ENCODE measurements around the gene TMEM190. TPM values are rescaled to one million over a fixed set of nuclear protein-coding genes. Genes with fewer than 3 reads are reported as not detected.

The TMEM190 gene
- total RNA-seq, 1 experiment from 2014 or later = not detected

GRCh38 chr19:55406091-55406825 is 29.6 kb downstream of the TMEM190 start:
- DNase-seq (ENCODE audit: low read depth, low spot score) = no peak
- TF ChIP-seq, protein P1, sequence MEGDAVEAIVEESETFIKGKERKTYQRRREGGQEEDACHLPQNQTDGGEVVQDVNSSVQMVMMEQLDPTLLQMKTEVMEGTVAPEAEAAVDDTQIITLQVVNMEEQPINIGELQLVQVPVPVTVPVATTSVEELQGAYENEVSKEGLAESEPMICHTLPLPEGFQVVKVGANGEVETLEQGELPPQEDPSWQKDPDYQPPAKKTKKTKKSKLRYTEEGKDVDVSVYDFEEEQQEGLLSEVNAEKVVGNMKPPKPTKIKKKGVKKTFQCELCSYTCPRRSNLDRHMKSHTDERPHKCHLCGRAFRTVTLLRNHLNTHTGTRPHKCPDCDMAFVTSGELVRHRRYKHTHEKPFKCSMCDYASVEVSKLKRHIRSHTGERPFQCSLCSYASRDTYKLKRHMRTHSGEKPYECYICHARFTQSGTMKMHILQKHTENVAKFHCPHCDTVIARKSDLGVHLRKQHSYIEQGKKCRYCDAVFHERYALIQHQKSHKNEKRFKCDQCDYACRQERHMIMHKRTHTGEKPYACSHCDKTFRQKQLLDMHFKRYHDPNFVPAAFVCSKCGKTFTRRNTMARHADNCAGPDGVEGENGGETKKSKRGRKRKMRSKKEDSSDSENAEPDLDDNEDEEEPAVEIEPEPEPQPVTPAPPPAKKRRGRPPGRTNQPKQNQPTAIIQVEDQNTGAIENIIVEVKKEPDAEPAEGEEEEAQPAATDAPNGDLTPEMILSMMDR (IDR thresholded peaks at IDR 0.05 in 2 of 3, conservative IDR thresholded peaks at IDR 0.05 in 1 of 3; ENCODE audit: borderline replicate concordance in 1 of 3, insufficient read depth in 1 of 3, low read depth in 2 of 3, low read length in 2 of 3) = no peak
- TF ChIP-seq REST (IDR thresholded peaks at IDR 0.05; ENCODE audit: low read depth) = no peak
- no peak for TF ChIP-seq MAX (IDR thresholded peaks at IDR 0.05)
- TF ChIP-seq POLR2A (IDR thresholded peaks at IDR 0.05; ENCODE audit: borderline replicate concordance, extremely low read depth, insufficient read depth, insufficient read length) = no peak
- no peak for TF ChIP-seq ZBTB33 (IDR thresholded peaks at IDR 0.05; ENCODE audit: extremely low read depth, insufficient replicate concordance, low read length)
- TF ChIP-seq ELF1 (IDR thresholded peaks at IDR 0.05; ENCODE audit: borderline replicate concordance, low read depth) = no peak
- no peak for TF ChIP-seq ZFX (IDR thresholded peaks at IDR 0.05)
- no peak for TF ChIP-seq JUND (IDR thresholded peaks at IDR 0.05)
- no peak for TF ChIP-seq SIN3A (IDR thresholded peaks at IDR 0.05; ENCODE audit: low read depth)
- no peak for TF ChIP-seq SP1 (IDR thresholded peaks at IDR 0.05; ENCODE audit: low read depth)
- no peak for TF ChIP-seq EZH2 (IDR thresholded peaks at IDR 0.05)
- no peak for TF ChIP-seq YY1 (IDR thresholded peaks at IDR 0.05; ENCODE audit: extremely low read depth, insufficient replicate concordance, low read depth, low read length)
- no peak for TF ChIP-seq RAD21 (IDR thresholded peaks at IDR 0.05; ENCODE audit: low read depth)
- TF ChIP-seq CBX3 (IDR thresholded peaks at IDR 0.05; ENCODE audit: low read depth) = no peak
- TF ChIP-seq CEBPB (IDR thresholded peaks at IDR 0.05; ENCODE audit: low read depth) = no peak
- TF ChIP-seq POLR2AphosphoS5 (IDR thresholded peaks at IDR 0.05; ENCODE audit: low read depth, low read length) = no peak
- CTCF ChIA-PET = no interaction called here
- no peaks in the 10 kb centered on the region for H3K9me3 ChIP-seq (ENCODE audit: control insufficient read depth in 1 of 2, insufficient read depth in 1 of 2, low read depth in 1 of 2, low read length in 2 of 2)
- POLR2A ChIA-PET = interaction anchor here (1.1 to 1.9 kb wide), 5 partner anchors 9 to 198 kb away, joined by 3 to 13 read pairs (median 5); partner anchors contain the start of genes HSPBP1, KMT5C and TMEM238
- H3K27ac ChIP-seq (ENCODE audit: low read depth, low read length) = peak overlapping the region; percentile 95
- H3K36me3 ChIP-seq (ENCODE audit: control insufficient read depth in 1 of 2, insufficient read depth in 2 of 2, low read length in 2 of 2) = peaks cover 37 to 48% of the 10 kb centered on the region in 2 experiments
- H3K4me1 ChIP-seq (ENCODE audit: control insufficient read depth in 1 of 2, insufficient read depth in 2 of 2, low read length in 2 of 2) = peaks cover 12 to 27% of the 10 kb centered on the region in 2 experiments
- BruUV-seq (replicated peaks) = TSS peak; percentile 66
- H3K4me3 ChIP-seq (replicated peaks in 1 of 2; ENCODE audit: low read depth in 1 of 2, low read length in 2 of 2) = peak overlapping the region; percentile 81 to 93
- H3K79me2 ChIP-seq (ENCODE audit: insufficient read depth, low read length) = peaks cover 54% of the 10 kb centered on the region
- intact Hi-C loops (cut with micrococcal nuclease) = no loop called here
- peak overlapping the region; percentile 99 for H3K9ac ChIP-seq (ENCODE audit: low read length)
- H2AFZ ChIP-seq (ENCODE audit: low read depth, low read length, poor library complexity, severe bottlenecking) = no peak overlapping the region
- no peaks in the 10 kb centered on the region for H3K9me2 ChIP-seq (ENCODE audit: insufficient read depth)
- RAD21 ChIA-PET (ENCODE audit: low non-redundant PET in 1 of 2, low total read pairs in 2 of 2, uncharacterized antibody in 2 of 2, unreplicated experiment in 2 of 2) = no interaction called here
- H3K27me3 ChIP-seq (ENCODE audit: insufficient read depth, low read length) = no peaks in the 10 kb centered on the region
- H4K20me1 ChIP-seq (ENCODE audit: insufficient read depth) = peaks cover 17% of the 10 kb centered on the region; the same call in 1 of the 2 replicates
- ATAC-seq = no peak
- H3K4me2 ChIP-seq (ENCODE audit: low read length) = peak overlapping the region; percentile 83
